Astrocyte (in vitro differentiated cells and primary cell): ENCODE results near the gene ATN1. TPM values are rescaled to one million over a fixed set of nuclear protein-coding genes. Genes with fewer than 3 reads are reported as not detected.

Experiments
- DNase-seq: peaks from one replicate; pipeline ENCODE4 v3.0.0-alpha.2; 2010; ENCODE audit warnings: low read depth
- FAIRE-seq: peaks from 2 replicates; lab custom pipeline; 2011; peaks lifted over from hg19 to GRCh38; lab: Jason Lieb, UNC
- H2AFZ ChIP-seq: 2 replicates; pipeline ENCODE4 v1.6.0; 2012; ENCODE audit warnings: low read depth, low read length, inconsistent platforms
- H3K27ac ChIP-seq: 2 replicates; pipeline ENCODE4 v1.5.1; 2011; ENCODE audit warnings: low read depth, low read length, inconsistent platforms
- H3K27me3 ChIP-seq: 2 replicates; pipeline ENCODE4 v1.6.0; 2011; ENCODE audit warnings: low read length, inconsistent platforms; ENCODE audit not compliant: insufficient read depth
- H3K36me3 ChIP-seq: 2 replicates; pipeline ENCODE4 v1.5.1; 2011; ENCODE audit warnings: low read length, inconsistent platforms; ENCODE audit not compliant: insufficient read depth
- H3K4me1 ChIP-seq: 2 replicates; pipeline ENCODE4 v1.5.1; 2011; ENCODE audit warnings: low read length, inconsistent platforms; ENCODE audit not compliant: insufficient read depth
- H3K4me2 ChIP-seq: 2 replicates; pipeline ENCODE4 v1.6.0; 2012; ENCODE audit warnings: low read length, inconsistent platforms
- H3K4me3 ChIP-seq: 2 replicates; pipeline ENCODE4 v1.5.1; 2011; ENCODE audit warnings: low read depth, mild to moderate bottlenecking, low read length, inconsistent platforms; ENCODE audit not compliant: insufficient read depth
- H3K79me2 ChIP-seq: 2 replicates; pipeline ENCODE4 v1.6.0; 2012; ENCODE audit warnings: mild to moderate bottlenecking, low read length, inconsistent platforms; ENCODE audit not compliant: insufficient read depth
- H3K9ac ChIP-seq: 2 replicates; pipeline ENCODE4 v1.6.0; 2012; ENCODE audit warnings: mild to moderate bottlenecking, low read length, inconsistent platforms
- H3K9me3 ChIP-seq: 2 replicates; pipeline ENCODE4 v1.5.1; 2012; ENCODE audit warnings: low read depth, mild to moderate bottlenecking, low read length, inconsistent platforms; ENCODE audit not compliant: insufficient read depth
- H4K20me1 ChIP-seq: 2 replicates; pipeline ENCODE4 v1.6.0; 2012; ENCODE audit warnings: low read length, inconsistent platforms; ENCODE audit not compliant: insufficient read depth
- H3K27ac Mint-ChIP-seq: one replicate; pipeline ENCODE4 v1.8.0; 2021; ENCODE audit warnings: mild to moderate bottlenecking, mixed read lengths; ENCODE audit not compliant: unreplicated experiment
- H3K27me3 Mint-ChIP-seq: one replicate; pipeline ENCODE4 v1.8.0; 2021; ENCODE audit warnings: low read depth, mixed read lengths; ENCODE audit not compliant: unreplicated experiment
- H3K36me3 Mint-ChIP-seq: one replicate; pipeline ENCODE4 v1.8.0; 2021; ENCODE audit warnings: low read depth, mixed read lengths; ENCODE audit not compliant: unreplicated experiment
- H3K4me1 Mint-ChIP-seq: one replicate; pipeline ENCODE4 v1.8.0; 2021; ENCODE audit warnings: low read depth, mixed read lengths; ENCODE audit not compliant: unreplicated experiment
- H3K4me3 Mint-ChIP-seq: one replicate; pipeline ENCODE4 v1.8.0; 2021; ENCODE audit warnings: mild to moderate bottlenecking, moderate library complexity, mixed read lengths; ENCODE audit not compliant: unreplicated experiment
- H3K9me3 Mint-ChIP-seq: one replicate; pipeline ENCODE4 v1.8.0; 2021; ENCODE audit warnings: mild to moderate bottlenecking, mixed read lengths; ENCODE audit not compliant: unreplicated experiment
- CTCF ChIP-seq: IDR thresholded peaks from 2 replicates; pipeline ENCODE4 v1.5.1; 2011; ENCODE audit warnings: low read depth, mild to moderate bottlenecking, inconsistent platforms, low read length, moderate library complexity; ENCODE audit not compliant: insufficient read depth
- EZH2 ChIP-seq: IDR thresholded peaks from 2 replicates; pipeline ENCODE4 v1.6.1; 2012; ENCODE audit warnings: mild to moderate bottlenecking, low read length, inconsistent platforms; ENCODE audit not compliant: insufficient read depth
- total RNA-seq: library from RNA; stranded (reverse); gene quantifications from 2 replicates; pipeline ENCODE4 v1.2.1, GENCODE V29; 2021

ATN1 gene
- total RNA-seq, 1 donor from 2014 or later: 97.8 TPM

DNA sequence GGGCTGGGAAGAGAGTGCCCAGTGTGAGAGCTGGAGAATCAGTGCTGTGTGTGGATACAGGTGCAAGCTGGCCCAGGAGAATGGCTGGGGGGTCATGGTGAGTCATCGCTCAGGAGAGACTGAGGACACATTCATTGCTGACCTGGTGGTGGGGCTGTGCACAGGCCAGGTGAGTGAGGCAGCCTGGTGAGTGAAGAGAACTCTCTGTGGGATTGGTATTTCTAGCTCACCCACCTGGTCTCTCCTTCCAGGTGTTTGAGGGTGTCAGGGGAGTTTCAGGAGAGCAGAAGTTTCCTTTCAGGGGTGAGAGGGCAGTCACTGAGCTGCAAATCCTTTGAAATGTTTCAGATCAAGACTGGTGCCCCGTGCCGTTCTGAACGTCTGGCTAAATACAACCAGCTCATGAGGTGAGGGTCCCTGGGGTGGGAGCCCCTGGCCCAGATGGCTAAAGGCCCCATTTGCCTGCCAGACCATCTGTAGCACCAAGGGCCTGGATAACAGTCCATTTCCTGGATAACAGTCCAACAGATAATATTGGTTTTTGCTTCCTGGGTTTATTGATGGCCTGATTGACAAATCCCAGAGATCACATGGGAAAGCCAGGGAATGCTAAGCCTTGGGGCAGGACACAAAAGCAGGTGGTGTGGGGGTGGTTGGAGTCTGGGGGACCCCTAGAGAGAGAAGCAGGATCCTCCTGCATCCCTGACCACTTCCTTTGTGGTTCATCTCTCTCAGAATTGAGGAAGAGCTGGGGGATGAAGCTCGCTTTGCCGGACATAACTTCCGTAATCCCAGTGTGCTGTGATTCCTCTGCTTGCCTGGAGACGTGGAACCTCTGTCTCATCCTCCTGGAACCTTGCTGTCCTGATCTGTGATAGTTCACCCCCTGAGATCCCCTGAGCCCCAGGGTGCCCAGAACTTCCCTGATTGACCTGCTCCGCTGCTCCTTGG lies 5.5 kb upstream of the ATN1 start:
- H3K9ac ChIP-seq: no peak overlapping the region
- no peaks in the 10 kb centered on the region for H4K20me1 ChIP-seq
- H3K79me2 ChIP-seq: peaks cover 8% of the 10 kb centered on the region
- TF ChIP-seq EZH2: no peak
- no peak for TF ChIP-seq CTCF
- no peaks in the 10 kb centered on the region for H3K9me3 Mint-ChIP-seq
- DNase-seq (no peak), FAIRE-seq (no peak)
- H3K36me3 ChIP-seq: peaks cover 2% of the 10 kb centered on the region
- H3K9me3 ChIP-seq: no peaks in the 10 kb centered on the region
- H2AFZ ChIP-seq: no peak overlapping the region
- no peak overlapping the region for H3K27ac ChIP-seq
- H3K4me1 ChIP-seq: peaks cover 35% of the 10 kb centered on the region
- H3K4me3 Mint-ChIP-seq: peak overlapping the region; percentile 34
- H3K27me3 Mint-ChIP-seq: no peaks in the 10 kb centered on the region
- no peaks in the 10 kb centered on the region for H3K27me3 ChIP-seq
- H3K4me2 ChIP-seq: no peak overlapping the region
- H3K4me1 Mint-ChIP-seq: peaks cover 39% of the 10 kb centered on the region
- no peak overlapping the region for H3K4me3 ChIP-seq
- H3K36me3 Mint-ChIP-seq: peaks cover 14% of the 10 kb centered on the region
- H3K27ac Mint-ChIP-seq: no peak overlapping the region

- no peak overlapping the region for H3K27ac Mint-ChIP-seq
- Histone ChIP-seq H3K4me1 (peaks cover 29% of the 10 kb centered on the region), H3K27me3 (no peaks in the 10 kb centered on the region), H3K9ac (no peak overlapping the region), H2AFZ (no peak overlapping the region), H3K27ac (no peak overlapping the region), H3K4me2 (no peak overlapping the region), H3K9me3 (no peaks in the 10 kb centered on the region), H3K79me2 (peaks cover 12% of the 10 kb centered on the region), H3K36me3 (peaks cover 2% of the 10 kb centered on the region), H3K4me3 (no peak overlapping the region), H4K20me1 (no peaks in the 10 kb centered on the region)
- H3K27me3 Mint-ChIP-seq: no peaks in the 10 kb centered on the region
- H3K4me1 Mint-ChIP-seq: peaks cover 35% of the 10 kb centered on the region
- FAIRE-seq: no peak
- no peak for TF ChIP-seq CTCF
- no peak for TF ChIP-seq EZH2
- peaks cover 14% of the 10 kb centered on the region for H3K36me3 Mint-ChIP-seq
- H3K4me3 Mint-ChIP-seq: peak overlapping the region; percentile 45
- DNase-seq: no peak
- no peaks in the 10 kb centered on the region for H3K9me3 Mint-ChIP-seq
These were observed 4.6 kb upstream of the ATN1 start for GRCh38 chr12:6923003-6923732.
